DOHH2 (cell line): ENCODE results near the gene GOLGA6L6.
"Not testable (repeated sequence)": the region's sequence is repeated elsewhere in the genome, so short reads cannot be mapped to it uniquely, and the experiment has no call there.

ENCODE experiments used
- H3F3A ChIP-seq: fragments of 200-600 bp; sonication (generic), shearing (Covaris generic); 2 replicates; pipeline ENCODE4 v1.6.0; 2016; ENCODE audit warnings: antibody characterized with exemption, mild to moderate bottlenecking; ENCODE audit not compliant: control insufficient read depth, insufficient read depth
- H3K27ac ChIP-seq: fragments of 200-600 bp; sonication (generic); 2 replicates; pipeline ENCODE4 v1.5.1; 2014; ENCODE audit warnings: low read depth, mild to moderate bottlenecking, low read length, moderate library complexity
- H3K27me3 ChIP-seq: fragments of 200-600 bp; sonication (generic); 2 replicates; pipeline ENCODE4 v1.6.1; 2014; ENCODE audit warnings: mild to moderate bottlenecking, low read length, mixed read lengths; ENCODE audit not compliant: control insufficient read depth
- H3K36me3 ChIP-seq: fragments of 200-600 bp; sonication (generic); 2 replicates; pipeline ENCODE4 v1.6.1; 2014; ENCODE audit warnings: mild to moderate bottlenecking, low read length, moderate library complexity, mixed read lengths; ENCODE audit not compliant: control insufficient read depth
- H3K4me1 ChIP-seq: fragments of 200-600 bp; sonication (generic); 2 replicates; pipeline ENCODE4 v1.6.1; 2014; ENCODE audit warnings: mild to moderate bottlenecking, low read length, mixed read lengths; ENCODE audit not compliant: control insufficient read depth
- H3K4me2 ChIP-seq: fragments of 200-600 bp; sonication (generic); 2 replicates; pipeline ENCODE4 v1.6.0; 2014; ENCODE audit warnings: mild to moderate bottlenecking, low read length, moderate library complexity
- H3K4me3 ChIP-seq: fragments of 200-600 bp; sonication (generic); 2 replicates; pipeline ENCODE4 v1.5.1; 2014; ENCODE audit warnings: mild to moderate bottlenecking, low read length, mixed read lengths
- H3K79me2 ChIP-seq: fragments of 200-600 bp; sonication (generic); 2 replicates; pipeline ENCODE4 v1.6.1; 2014; ENCODE audit warnings: mild to moderate bottlenecking, low read length, mixed read lengths; ENCODE audit not compliant: control insufficient read depth
- H3K9me2 ChIP-seq: fragments of 200-600 bp; sonication (generic); replicated peaks from 2 replicates; pipeline ENCODE4 v1.6.1; 2014; ENCODE audit warnings: mild to moderate bottlenecking, low read length, mixed read lengths; ENCODE audit not compliant: control insufficient read depth
- H3K9me3 ChIP-seq: fragments of 200-600 bp; sonication (generic); 2 replicates; pipeline ENCODE4 v1.6.1; 2014; ENCODE audit warnings: antibody characterized with exemption, low read length, mixed read lengths; ENCODE audit not compliant: control insufficient read depth, insufficient read depth
- H4K20me1 ChIP-seq: fragments of 200-600 bp; sonication (generic); 2 replicates; pipeline ENCODE4 v1.6.0; 2014; ENCODE audit warnings: low read depth, mild to moderate bottlenecking, antibody characterized with exemption, low read length, moderate library complexity; ENCODE audit not compliant: control insufficient read depth, insufficient read depth

GOLGA6L6 gene

GRCh38 chr15:20505926-20506658 lies 35.5 kb downstream of the GOLGA6L6 start:
- not testable (repeated sequence) for H3F3A ChIP-seq, H3K4me1 ChIP-seq, H3K9me3 ChIP-seq, H4K20me1 ChIP-seq, H3K79me2 ChIP-seq, H3K27me3 ChIP-seq, H3K4me3 ChIP-seq, H3K9me2 ChIP-seq, H3K4me2 ChIP-seq, H3K36me3 ChIP-seq, H3K27ac ChIP-seq

GRCh38 chr15:20502839-20503238 lies 38.8 kb downstream of the GOLGA6L6 start:
- H4K20me1 ChIP-seq, H3K36me3 ChIP-seq, H3K27me3 ChIP-seq, H3K4me3 ChIP-seq, H3K9me3 ChIP-seq, H3K27ac ChIP-seq, H3K4me1 ChIP-seq, H3K79me2 ChIP-seq, H3F3A ChIP-seq, H3K4me2 ChIP-seq, H3K9me2 ChIP-seq: not testable (repeated sequence)

GRCh38 chr15:20501512-20502222 lies 39.9 kb downstream of the GOLGA6L6 start:
- not testable (repeated sequence) for H3K27me3 ChIP-seq, H3F3A ChIP-seq, H3K4me2 ChIP-seq, H4K20me1 ChIP-seq, H3K36me3 ChIP-seq, H3K4me3 ChIP-seq, H3K9me2 ChIP-seq, H3K9me3 ChIP-seq, H3K4me1 ChIP-seq, H3K79me2 ChIP-seq, H3K27ac ChIP-seq

DNA sequence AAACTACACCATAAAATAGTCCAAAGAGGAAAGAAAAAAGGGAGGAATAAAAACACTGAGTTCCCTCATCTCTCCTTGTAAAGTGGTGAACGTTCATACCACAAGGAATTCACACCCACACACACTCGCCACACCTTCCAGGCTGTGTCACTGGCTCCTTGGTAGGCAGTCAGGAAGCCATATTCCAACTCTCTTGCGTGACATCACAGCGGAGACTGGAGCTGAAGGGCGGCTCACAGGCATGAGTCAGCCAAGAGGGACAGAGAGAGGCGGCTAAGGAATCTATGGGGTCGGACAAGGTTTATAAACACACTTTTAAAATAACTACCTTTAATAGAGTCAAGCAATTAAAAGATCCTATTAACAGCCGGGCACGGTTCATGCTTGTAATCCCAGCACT lies 43.8 kb downstream of the GOLGA6L6 start:
- H3K4me2 ChIP-seq, H3K4me1 ChIP-seq, H3K9me2 ChIP-seq, H3K4me3 ChIP-seq, H3K79me2 ChIP-seq, H3K36me3 ChIP-seq, H3K27me3 ChIP-seq, H3K27ac ChIP-seq, H3F3A ChIP-seq, H3K9me3 ChIP-seq, H4K20me1 ChIP-seq: not testable (repeated sequence)

GRCh38 chr15:20493035-20493434 lies 48.6 kb downstream of the GOLGA6L6 start:
- H3K27me3 ChIP-seq, H3F3A ChIP-seq, H3K4me1 ChIP-seq, H3K9me2 ChIP-seq, H3K4me2 ChIP-seq, H3K36me3 ChIP-seq, H3K9me3 ChIP-seq, H3K79me2 ChIP-seq, H3K27ac ChIP-seq, H3K4me3 ChIP-seq, H4K20me1 ChIP-seq: not testable (repeated sequence)

DNA sequence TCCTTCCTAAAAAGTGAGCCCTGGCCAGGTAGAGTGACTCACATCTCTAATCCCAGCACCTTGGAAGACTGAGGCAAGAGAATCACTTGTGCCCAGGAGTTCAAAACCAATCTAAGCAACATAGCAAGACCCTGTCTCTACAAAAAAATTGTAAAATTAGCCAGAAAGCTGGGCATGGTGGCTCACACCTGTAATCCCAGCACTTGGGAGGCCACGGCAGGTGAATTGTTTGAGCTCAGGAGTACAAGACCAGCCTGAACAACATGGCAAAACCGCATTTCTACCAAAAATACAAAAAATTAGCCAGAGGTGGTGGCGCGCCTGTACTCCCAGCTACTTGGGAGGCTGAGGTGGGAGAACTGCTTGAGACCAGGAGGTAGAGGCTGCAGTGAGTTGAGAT lies 49.0 kb downstream of the GOLGA6L6 start:
- H4K20me1 ChIP-seq, H3K9me3 ChIP-seq, H3K36me3 ChIP-seq, H3K4me2 ChIP-seq, H3K27ac ChIP-seq, H3K4me3 ChIP-seq, H3K79me2 ChIP-seq, H3K9me2 ChIP-seq, H3K27me3 ChIP-seq, H3K4me1 ChIP-seq, H3F3A ChIP-seq: not testable (repeated sequence)

DNA sequence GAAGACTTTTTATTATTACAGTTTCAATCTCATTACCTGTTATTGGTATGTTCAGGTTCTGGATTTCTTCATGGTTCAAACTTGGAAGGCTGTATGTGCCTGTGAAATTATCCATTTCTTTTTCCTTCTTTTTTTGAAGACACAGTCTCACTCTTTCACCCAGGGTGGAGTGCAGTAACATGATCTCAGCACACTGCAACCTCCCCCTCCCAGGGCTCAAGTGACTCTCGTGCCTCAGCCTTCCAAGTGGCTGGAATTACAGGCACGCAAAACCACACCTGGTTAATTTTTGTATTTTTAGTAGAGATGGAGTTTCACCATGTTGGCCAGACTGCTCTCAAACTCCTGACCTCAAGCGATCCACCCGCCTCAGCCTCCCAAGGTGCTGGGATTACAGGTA lies 52.3 kb downstream of the GOLGA6L6 start:
- not testable (repeated sequence) for H3F3A ChIP-seq, H3K4me2 ChIP-seq, H3K9me2 ChIP-seq, H3K79me2 ChIP-seq, H3K36me3 ChIP-seq, H3K27ac ChIP-seq, H3K4me3 ChIP-seq, H3K4me1 ChIP-seq, H3K9me3 ChIP-seq, H3K27me3 ChIP-seq, H4K20me1 ChIP-seq
